K562 (cell line): ENCODE results near the gene RGR. TPM values are rescaled to one million over a fixed set of nuclear protein-coding genes. Genes with fewer than 3 reads are reported as not detected.

Experiments used
- GATAD2B ChIP-seq: fragments of 450-650 bp; IDR thresholded peaks from 2 replicates; pipeline ENCODE4 v1.6.1; 2017; ENCODE audit warnings: mild to moderate bottlenecking, borderline replicate concordance
- MAZ ChIP-seq, 2 experiments: fragments of 450-650 bp in 1 of 2; sonication (generic) in 1 of 2; formaldehyde crosslinking; IDR thresholded peaks in 1 of 2; conservative IDR thresholded peaks in 1 of 2; 2 replicates each; pipeline versions ENCODE4 v1.4.0 to v1.5.0; 2020; ENCODE audit warnings: mild to moderate bottlenecking in 1 of 2, missing genetic modification reagents in 1 of 2
- MYNN ChIP-seq, 2 experiments: sonication (generic); formaldehyde crosslinking in 1 of 2; IDR thresholded peaks; 2 replicates each; pipeline versions ENCODE4 v1.5.0 to v1.6.1; 2016 to 2020; ENCODE audit warnings: antibody characterized with exemption in 1 of 2, missing genetic modification reagents in 1 of 2
- SMAD2 ChIP-seq: fragments of 150-350 bp; IDR thresholded peaks from 2 replicates; pipeline ENCODE4 v1.6.1; 2014; ENCODE audit warnings: low read depth, mild to moderate bottlenecking, low read length
- SRSF7 ChIP-seq: fragments of 200-400 bp; formaldehyde crosslinking; optimal IDR thresholded peaks from 2 replicates; pipeline ENCODE3; 2017; ENCODE audit warnings: mild to moderate bottlenecking, low read depth, low read length
- STAG1 ChIP-seq: sonication (generic); formaldehyde crosslinking; IDR thresholded peaks from 2 replicates; pipeline ENCODE4 v1.5.0; 2020; ENCODE audit warnings: missing genetic modification reagents, borderline replicate concordance
- TCF7 ChIP-seq: sonication (generic); IDR thresholded peaks from 2 replicates; pipeline ENCODE4 v1.6.1; 2016; ENCODE audit warnings: antibody characterized with exemption, borderline replicate concordance
- WHSC1 ChIP-seq: IDR thresholded peaks from one replicate; pipeline ENCODE4 v1.6.1; 2012; ENCODE audit warnings: low read length, control low read depth, inconsistent platforms
- ZNF551 ChIP-seq: fragments of 250-450 bp; sonication (Bioruptor Pico); IDR thresholded peaks from 2 replicates; pipeline ENCODE4 v1.5.0; 2021; ENCODE audit warnings: mild to moderate bottlenecking, moderate library complexity
- ZNF584 ChIP-seq: fragments of 200-800 bp; sonication (Bioruptor generic); IDR thresholded peaks from 2 replicates; pipeline ENCODE4 v1.6.1; 2016; ENCODE audit warnings: low read depth, mild to moderate bottlenecking, missing genetic modification characterization, missing compliant biosample characterization
- ZNF644 ChIP-seq: fragments of 200-800 bp; sonication (Bioruptor generic); IDR thresholded peaks from 2 replicates; pipeline ENCODE4 v1.6.1; 2016; ENCODE audit warnings: low read depth, missing genetic modification characterization, missing compliant biosample characterization
- polyA plus RNA-seq, 8 experiments: library from polyadenylated mRNA; depleted of rRNA in 4 of 8; stranded (reverse) in 5 of 8; unstranded in 3 of 8; fragments of >200 nt; fragmentation: Nextera tagmentation in 2 of 8; fragmentation: Illumina TruSeq in 1 of 8; extraction: Ambion mirVana in 2 of 8; extraction: Trizol in 1 of 8; gene quantifications; 2 replicates each; pipeline versions ENCODE4 v1.2.1 to v1.2.3, GENCODE V29; 2011 to 2014; ENCODE audit warnings: inconsistent platforms in 1 of 8, missing spikeins in 1 of 8
- total RNA-seq, 7 experiments: library from RNA; depleted of rRNA in 6 of 7; stranded (reverse); fragments of >200 nt in 6 of 7; fragmentation: Illumina TruSeq in 2 of 7; extraction: Trizol in 2 of 7; gene quantifications; 2 replicates each; pipeline versions ENCODE4 v1.2.1 to v1.2.3, GENCODE V29; 2011 to 2021; ENCODE audit warnings: low replicate concordance in 1 of 7
- TF ChIP-seq, protein P1 (sequence below): fragments of 200-600 bp; sonication (generic); IDR thresholded peaks from one replicate; pipeline ENCODE4 v1.6.1; 2012; ENCODE audit warnings: mild to moderate bottlenecking, low read depth, low read length, inconsistent platforms

The RGR gene
- total and polyA plus RNA-seq, 9 of the 15 experiments (the other 6 are each of a cell fraction or from before 2014, with no cell fraction given): not detected

- TF ChIP-seq, protein P1, sequence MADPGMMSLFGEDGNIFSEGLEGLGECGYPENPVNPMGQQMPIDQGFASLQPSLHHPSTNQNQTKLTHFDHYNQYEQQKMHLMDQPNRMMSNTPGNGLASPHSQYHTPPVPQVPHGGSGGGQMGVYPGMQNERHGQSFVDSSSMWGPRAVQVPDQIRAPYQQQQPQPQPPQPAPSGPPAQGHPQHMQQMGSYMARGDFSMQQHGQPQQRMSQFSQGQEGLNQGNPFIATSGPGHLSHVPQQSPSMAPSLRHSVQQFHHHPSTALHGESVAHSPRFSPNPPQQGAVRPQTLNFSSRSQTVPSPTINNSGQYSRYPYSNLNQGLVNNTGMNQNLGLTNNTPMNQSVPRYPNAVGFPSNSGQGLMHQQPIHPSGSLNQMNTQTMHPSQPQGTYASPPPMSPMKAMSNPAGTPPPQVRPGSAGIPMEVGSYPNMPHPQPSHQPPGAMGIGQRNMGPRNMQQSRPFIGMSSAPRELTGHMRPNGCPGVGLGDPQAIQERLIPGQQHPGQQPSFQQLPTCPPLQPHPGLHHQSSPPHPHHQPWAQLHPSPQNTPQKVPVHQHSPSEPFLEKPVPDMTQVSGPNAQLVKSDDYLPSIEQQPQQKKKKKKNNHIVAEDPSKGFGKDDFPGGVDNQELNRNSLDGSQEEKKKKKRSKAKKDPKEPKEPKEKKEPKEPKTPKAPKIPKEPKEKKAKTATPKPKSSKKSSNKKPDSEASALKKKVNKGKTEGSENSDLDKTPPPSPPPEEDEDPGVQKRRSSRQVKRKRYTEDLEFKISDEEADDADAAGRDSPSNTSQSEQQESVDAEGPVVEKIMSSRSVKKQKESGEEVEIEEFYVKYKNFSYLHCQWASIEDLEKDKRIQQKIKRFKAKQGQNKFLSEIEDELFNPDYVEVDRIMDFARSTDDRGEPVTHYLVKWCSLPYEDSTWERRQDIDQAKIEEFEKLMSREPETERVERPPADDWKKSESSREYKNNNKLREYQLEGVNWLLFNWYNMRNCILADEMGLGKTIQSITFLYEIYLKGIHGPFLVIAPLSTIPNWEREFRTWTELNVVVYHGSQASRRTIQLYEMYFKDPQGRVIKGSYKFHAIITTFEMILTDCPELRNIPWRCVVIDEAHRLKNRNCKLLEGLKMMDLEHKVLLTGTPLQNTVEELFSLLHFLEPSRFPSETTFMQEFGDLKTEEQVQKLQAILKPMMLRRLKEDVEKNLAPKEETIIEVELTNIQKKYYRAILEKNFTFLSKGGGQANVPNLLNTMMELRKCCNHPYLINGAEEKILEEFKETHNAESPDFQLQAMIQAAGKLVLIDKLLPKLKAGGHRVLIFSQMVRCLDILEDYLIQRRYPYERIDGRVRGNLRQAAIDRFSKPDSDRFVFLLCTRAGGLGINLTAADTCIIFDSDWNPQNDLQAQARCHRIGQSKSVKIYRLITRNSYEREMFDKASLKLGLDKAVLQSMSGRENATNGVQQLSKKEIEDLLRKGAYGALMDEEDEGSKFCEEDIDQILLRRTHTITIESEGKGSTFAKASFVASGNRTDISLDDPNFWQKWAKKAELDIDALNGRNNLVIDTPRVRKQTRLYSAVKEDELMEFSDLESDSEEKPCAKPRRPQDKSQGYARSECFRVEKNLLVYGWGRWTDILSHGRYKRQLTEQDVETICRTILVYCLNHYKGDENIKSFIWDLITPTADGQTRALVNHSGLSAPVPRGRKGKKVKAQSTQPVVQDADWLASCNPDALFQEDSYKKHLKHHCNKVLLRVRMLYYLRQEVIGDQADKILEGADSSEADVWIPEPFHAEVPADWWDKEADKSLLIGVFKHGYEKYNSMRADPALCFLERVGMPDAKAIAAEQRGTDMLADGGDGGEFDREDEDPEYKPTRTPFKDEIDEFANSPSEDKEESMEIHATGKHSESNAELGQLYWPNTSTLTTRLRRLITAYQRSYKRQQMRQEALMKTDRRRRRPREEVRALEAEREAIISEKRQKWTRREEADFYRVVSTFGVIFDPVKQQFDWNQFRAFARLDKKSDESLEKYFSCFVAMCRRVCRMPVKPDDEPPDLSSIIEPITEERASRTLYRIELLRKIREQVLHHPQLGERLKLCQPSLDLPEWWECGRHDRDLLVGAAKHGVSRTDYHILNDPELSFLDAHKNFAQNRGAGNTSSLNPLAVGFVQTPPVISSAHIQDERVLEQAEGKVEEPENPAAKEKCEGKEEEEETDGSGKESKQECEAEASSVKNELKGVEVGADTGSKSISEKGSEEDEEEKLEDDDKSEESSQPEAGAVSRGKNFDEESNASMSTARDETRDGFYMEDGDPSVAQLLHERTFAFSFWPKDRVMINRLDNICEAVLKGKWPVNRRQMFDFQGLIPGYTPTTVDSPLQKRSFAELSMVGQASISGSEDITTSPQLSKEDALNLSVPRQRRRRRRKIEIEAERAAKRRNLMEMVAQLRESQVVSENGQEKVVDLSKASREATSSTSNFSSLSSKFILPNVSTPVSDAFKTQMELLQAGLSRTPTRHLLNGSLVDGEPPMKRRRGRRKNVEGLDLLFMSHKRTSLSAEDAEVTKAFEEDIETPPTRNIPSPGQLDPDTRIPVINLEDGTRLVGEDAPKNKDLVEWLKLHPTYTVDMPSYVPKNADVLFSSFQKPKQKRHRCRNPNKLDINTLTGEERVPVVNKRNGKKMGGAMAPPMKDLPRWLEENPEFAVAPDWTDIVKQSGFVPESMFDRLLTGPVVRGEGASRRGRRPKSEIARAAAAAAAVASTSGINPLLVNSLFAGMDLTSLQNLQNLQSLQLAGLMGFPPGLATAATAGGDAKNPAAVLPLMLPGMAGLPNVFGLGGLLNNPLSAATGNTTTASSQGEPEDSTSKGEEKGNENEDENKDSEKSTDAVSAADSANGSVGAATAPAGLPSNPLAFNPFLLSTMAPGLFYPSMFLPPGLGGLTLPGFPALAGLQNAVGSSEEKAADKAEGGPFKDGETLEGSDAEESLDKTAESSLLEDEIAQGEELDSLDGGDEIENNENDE: no peak
- TF ChIP-seq STAG1 (CRISPR knock-in tag) (peak; percentile 46; the same call in 1 of the 2 replicates), MYNN (IDR thresholded peaks at IDR 0.05) (0 out of 2 replicates have a peak, but pooled peaks have one; percentile 25), MYNN (CRISPR knock-in tag; IDR thresholded peaks at IDR 0.05) (no peak), SRSF7 (no peak), GATAD2B (no peak), MAZ (CRISPR knock-in tag; conservative IDR thresholded peaks at IDR 0.05 in 1 of 2, IDR thresholded peaks at IDR 0.05 in 1 of 2) (peak in 1 of 2 experiments; percentile 84; a peak in 3 of 4 replicates), TCF7 (no peak), SMAD2 (no peak), WHSC1 (no peak), ZNF584 (0 out of 2 replicates have a peak, but pooled peaks have one; percentile 48), ZNF644 (tag) (no peak), ZNF551 (CRISPR knock-in tag) (no peak)
These were observed 11.9 kb downstream of the RGR start (continued) for GRCh38 chr10:84256510-84257342.
